GOT3 (cell line): Measurements from ENCODE around the gene BST2.

Experiments used
- DNase-seq: peaks from one replicate; lab custom pipeline; 2025; ENCODE audit warnings: mixed read lengths; lab: John Stamatoyannopoulos, UW

Gene BST2

GRCh38 chr19:17405250-17406045 lies at the start of gene BST2:
TSS of gene BST2 (minus strand) at chr19:17405630. CDS start at chr19:17405575, 55 bp downstream.
- DNase-seq = no peak

- no peak for DNase-seq
These were observed 49.2 kb upstream of the BST2 start for GRCh38 chr19:17454576-17455071.

- DNase-seq = no peak
These were observed 46.4 kb upstream of the BST2 start for GRCh38 chr19:17451820-17452219.

- DNase-seq = no peak
These were observed 45.0 kb upstream of the BST2 start for GRCh38 chr19:17450264-17451075.

GRCh38 chr19:17448131-17448967 lies 42.9 kb upstream of the BST2 start, which contains the start of gene TMEM221:
TSS of gene TMEM221 (minus strand) at chr19:17448668. CDS start at chr19:17448462, 206 bp downstream.
- no peak for DNase-seq

DNA sequence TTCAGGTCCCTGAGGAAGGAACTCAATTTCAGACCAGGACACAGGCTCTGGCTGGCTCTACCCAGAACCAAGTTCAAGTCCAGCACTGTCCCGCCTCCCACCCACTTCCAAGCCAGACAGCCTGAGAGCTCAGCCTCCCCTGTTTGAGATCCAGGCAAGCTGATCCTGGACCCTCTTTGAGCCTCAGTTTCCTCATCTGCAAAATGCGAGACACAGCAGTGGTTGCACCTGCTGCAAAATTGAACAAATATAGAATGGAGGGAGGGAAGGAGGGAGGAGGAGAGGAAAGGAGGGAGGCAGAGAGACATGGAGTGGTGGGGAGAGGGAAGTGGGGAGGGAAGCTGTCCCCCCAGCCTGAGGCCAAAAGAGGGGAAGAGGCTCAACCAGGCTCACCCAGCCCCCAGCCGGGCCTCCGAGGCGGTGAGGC lies 42.3 kb upstream of the BST2 start:
- no peak for DNase-seq

DNA sequence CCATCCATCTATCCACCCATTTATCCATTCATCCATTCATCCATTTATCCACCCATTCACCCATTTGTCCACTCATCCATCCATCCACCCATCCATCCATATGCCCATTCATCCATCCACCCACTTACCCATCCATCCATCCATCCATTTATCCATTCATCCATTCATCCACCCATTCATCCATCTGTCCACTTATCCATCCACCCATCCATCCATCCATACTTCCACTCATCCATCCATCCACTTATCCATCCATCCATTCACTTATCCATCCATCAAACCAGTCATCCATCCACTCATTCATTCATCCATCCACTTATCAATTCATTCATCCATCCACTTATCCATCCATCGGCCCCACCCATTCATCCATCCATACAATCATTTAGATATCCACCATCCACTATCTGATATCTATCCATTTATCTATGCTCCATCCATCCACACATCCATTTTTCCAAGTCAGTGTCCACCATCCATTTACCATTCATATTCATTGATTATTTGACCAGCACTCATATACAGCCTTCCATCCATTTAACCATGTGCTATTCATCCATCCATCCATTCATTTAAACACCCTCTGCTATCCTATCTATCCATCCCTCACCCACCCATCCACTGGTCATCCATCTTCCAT lies 40.2 kb upstream of the BST2 start:
- no peak for DNase-seq

DNA sequence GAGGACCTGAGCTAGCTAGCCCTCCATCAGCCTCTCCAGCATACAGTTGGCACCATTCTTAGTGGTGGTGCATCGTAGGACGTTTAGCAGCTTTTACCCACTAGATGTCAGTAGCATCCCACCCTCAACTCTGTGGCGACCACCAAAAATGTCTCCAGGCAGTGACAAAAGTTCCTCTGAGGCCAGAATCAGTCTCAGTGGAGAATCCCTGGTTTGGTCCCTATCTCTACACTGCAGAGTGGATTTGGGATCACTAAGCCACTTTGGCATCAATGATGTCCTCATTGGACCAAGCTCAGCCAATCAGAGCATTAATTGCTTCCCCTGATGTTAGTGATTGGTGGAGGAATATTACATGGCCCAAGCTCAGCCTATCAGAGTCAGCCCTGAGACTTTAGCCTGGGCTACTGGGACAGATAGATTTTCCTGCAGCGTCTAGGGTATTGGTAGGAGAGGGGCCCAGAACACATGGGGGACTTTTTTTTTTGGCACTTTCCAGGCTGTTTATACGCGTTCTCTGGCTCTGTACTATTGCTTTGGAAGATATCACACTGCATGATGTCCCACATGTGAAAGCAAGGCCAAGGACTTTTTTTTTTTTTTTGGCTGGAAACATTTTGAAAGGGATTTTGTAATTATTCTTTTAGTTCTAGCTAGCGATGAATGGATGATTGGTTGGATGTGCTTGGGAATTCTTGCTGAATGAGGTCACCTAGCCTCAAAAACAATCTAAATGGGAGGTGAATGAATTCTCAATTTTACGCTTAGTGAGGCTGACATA lies 36.0 kb upstream of the BST2 start:
- DNase-seq = no peak

GRCh38 chr19:17436874-17437267 lies 31.4 kb upstream of the BST2 start:
- DNase-seq = no peak

GRCh38 chr19:17436094-17436873 lies 30.9 kb upstream of the BST2 start:
- no peak for DNase-seq

DNA sequence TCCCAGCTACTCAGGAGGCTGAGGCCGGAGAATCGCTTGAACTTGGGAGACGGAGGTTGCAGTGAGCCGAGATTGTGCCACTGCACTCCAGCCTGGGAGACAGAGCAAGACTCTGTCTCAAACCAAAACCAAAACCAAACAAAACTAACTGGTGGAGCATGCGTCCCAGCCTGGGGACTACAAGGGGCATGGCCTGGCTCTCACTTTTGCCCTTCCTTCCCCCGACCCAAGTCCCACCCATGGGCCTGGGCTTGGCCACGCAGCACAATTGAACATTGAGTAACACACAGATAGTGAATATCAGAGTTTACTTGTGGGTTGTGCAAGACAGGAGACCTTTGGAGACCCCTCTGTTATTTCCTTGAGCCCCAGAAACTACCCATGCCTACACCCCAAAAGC lies 29.8 kb upstream of the BST2 start:
- DNase-seq = no peak

GRCh38 chr19:17431417-17431816 lies 26.0 kb upstream of the BST2 start:
- DNase-seq = no peak

GRCh38 chr19:17429641-17430113 lies 24.2 kb upstream of the BST2 start:
- no peak for DNase-seq

- no peak for DNase-seq
These were observed 19.4 kb upstream of the BST2 start for GRCh38 chr19:17424743-17425365.

GRCh38 chr19:17423429-17424208 lies 18.2 kb upstream of the BST2 start:
- no peak for DNase-seq

- DNase-seq = no peak
These were observed 16.5 kb upstream of the BST2 start for GRCh38 chr19:17421942-17422341.

GRCh38 chr19:17420475-17420924 lies 15.1 kb upstream of the BST2 start:
- DNase-seq = no peak
